Measurements from ENCODE around the gene THAP3.
"Not testable (repeated sequence)": the region's sequence is repeated elsewhere in the genome, so short reads cannot be mapped to it uniquely, and the experiment has no call there.

The THAP3 gene

DNA sequence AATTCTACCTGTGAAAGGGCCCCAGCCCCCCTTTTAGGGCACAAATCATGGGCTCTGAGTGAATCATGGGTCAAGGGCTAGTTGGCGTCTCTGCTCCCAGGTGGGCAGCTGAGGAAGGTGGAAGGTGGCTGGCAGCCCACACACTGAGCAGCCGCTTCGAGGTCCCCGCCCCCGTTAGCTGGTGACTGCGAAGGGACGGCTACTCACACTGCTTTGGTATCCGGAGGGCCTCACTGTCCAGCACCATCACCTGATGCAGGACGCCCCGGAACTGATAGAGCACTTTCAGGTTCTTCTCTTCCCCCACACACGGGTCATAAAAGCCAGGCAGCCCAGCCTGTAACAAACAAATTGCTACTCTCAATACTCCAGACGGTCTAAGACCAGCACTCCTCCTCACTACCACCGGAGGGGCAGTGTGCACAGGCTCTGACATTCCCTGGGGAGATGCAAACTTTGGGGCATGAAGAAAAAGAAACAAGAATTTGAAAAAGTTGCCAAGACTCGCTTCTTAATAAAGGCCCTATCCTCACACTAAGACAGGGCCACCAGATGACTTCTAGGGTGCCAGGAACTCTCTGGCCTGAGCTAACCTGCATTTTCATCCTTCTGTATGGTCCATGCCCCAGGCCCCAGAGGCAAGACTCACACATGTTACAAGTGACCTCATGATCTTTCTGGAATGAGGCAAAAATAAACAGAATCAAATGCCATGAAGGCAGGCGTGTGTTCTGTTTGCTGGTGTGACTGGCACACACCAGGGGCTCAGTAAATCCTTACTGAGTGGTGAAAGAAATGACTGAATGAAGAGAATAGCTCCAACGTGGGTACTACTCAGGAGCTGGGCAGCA, 11.5 kb downstream of the THAP3 start:
- DNase-seq: peak; percentile 12

DNA sequence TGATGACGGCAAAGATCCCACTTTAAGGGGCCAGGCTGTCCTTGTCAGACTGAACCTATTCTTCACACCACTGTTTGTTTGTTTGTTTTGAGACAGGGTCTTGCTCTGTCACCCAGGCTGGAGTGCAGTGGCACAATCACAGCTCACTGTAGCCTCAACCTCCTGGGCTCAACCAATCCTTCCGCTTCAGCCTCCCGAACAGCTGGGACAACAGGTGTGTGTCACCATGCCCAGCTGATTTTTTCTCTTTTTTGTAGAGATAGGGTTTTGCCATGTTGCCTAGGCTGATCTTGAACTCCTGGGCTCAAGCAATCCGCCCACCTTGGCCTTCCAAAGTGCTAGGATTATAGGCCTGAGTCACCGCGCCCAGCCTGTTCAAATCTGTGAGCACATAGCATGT, 12.1 kb downstream of the THAP3 start:
- not testable (repeated sequence) for DNase-seq

DNA sequence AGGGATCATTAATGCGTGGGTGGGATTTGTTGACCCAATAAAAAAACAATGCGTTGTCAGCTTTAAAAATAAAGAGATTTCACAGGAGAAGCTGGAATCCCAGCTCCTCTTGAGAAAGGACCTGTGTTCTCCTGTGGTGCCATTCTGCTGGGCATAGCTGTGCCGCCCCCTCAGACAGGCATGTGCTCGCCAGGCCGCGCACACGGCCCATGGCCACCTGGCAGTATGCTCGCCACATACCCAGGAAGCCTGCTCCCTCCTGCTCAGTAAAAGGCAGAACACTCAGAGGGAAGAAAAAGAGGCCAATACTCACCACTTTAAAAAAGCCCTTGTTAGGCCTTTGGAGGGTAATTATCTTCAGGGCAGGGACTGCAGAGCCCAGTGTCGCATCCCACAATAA, 13.1 kb downstream of the THAP3 start:
- no peak for DNase-seq

DNA sequence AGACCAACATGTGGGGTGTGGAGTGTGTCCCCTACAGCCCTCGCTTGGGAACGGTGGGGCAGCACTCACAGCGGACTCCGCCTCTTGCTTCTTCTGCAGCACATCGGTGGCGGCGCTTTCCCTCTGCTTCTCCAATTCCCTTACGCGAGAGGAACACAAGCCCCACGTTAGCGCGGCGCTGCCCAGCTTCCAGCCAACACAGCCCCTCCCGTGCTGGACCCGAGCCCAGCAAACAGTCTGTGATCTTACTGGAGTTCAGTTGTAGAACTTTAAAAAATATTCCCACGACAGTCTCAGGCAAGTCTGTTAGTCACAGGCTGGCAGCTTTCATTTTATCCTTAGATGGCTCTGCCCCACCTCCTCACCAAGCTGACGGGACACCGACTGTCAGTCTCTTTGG, 13.6 kb downstream of the THAP3 start:
- DNase-seq: peak; percentile 52

DNA sequence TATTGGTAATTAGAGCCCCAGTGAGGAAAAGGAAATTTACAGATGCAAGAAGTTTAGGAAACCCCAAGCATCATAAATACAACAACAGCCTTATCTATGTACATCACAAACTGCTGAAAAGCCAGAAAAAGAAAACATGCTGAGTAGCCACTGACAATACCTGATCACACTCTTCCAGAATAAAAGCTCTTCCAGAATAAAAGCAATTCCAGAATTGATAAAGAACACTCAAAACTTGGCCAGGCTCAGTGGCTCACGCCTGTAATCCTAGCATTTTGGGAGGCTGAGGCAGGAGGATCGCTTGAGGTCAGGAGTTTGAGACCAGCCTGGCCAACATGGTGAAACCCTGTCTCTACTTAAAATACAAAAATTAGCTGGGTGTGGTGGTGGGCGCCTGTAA, 16.2 kb downstream of the THAP3 start:
- not testable (repeated sequence) for DNase-seq

DNA sequence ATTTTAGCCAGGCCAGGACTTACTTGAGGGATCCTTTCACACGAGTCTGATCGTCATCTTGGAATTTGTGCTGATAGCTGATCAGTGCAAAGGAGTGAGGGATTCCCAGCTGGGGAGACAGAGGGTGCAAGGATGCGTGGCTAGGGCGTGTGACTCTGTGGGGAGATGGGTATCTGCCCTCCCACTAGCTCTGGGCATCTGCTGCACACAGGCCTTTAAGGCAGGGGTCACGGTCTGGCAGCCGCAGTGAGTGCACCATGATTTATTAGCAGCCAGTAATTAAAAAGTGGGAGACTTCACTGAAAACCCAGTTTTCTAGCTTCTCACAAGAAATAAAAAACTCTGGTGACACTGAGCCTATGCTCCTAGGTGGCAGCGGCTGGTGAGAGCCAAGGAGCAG, 20.4 kb downstream of the THAP3 start:
- no peak for DNase-seq

DNA sequence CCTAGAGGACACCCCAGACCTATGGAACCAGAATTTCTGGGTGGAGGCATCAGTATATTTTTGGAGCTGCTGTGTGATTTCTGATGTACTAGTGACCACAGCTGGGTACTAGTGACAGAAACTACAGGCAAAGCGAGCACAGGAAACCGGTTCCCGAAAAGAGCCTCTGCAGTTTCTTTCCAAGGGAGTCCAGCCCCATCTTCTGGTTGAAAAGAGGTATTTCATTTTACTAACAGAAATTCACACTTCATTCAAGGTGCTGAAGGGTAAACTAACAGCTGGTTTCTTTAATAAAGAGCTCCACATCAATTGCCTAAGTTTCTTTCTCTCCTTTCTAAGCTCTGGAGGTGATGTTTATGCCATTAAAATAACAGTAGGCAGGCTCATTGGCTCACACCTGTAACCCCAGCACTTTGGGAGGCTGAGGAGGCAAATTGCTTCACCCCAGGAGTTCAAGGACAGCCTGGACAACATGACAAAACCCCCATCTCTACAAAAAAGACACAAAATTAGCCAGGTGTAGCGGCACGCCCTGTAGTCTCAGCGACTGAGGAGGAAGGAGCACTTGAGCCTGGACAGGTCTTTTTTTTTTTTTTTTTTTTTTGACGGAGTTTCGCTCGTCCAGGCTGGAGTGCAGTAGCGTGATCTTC, 22.0 kb downstream of the THAP3 start:
- peak; percentile 60 for DNase-seq

DNA sequence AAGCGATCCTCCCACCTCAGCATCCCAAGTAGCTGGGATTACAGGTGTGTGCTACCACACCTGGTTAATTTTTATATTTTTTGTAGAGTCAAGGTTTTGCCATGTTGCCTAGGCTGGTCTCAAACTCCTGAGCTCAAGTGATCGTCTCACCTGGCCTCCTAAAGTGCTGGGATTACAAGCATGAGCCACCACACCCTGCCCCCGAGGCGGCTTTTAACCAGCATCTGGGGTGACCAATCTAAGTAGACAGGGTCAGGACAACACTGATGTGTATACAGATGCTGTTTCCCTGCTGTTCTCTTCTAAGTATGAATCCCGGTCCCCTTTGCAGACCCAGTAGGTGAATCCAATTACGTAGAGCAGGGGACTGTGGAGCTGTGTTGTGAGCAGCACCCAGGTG, 23.9 kb downstream of the THAP3 start:
- DNase-seq: no peak

DNA sequence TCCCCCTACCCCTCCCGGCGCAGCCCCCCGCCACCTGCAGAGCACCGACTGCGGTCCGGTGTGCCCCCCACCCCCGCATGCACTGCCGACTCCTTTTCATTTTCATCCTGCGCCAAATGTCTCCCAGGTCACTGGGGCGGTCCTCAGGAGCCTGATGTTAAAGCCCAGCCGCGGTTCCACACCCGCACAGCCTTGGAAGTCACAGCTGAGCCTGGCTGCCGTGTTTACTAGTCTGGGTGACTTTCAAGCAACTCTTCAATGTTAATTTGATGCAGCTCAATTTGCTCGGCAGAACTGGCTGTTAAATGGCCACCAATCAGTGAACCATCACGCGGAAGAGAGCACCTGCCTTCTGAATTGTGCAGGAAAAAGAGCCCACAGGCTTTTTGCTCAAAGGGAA, 27.2 kb downstream of the THAP3 start:
- DNase-seq: no peak

DNA sequence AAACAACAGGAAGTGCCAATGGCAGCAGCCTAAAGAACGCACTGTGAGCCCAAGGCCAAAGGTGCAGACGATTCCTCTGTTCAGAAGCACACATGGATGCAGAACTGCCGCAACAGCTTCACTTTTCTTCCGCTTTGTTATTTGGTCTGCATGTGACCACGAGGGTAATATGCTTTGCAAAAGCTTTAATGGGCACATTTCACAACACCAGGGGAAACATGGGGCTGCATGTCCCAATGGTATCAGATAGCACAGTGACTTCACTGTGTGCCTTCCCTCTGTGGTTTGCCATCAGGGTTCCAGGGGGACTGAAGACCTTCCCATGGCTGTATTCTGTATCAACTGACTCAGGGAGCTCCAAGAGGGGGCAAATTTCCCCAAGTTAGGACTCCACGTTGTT, 28.3 kb downstream of the THAP3 start:
- DNase-seq: no peak

DNA sequence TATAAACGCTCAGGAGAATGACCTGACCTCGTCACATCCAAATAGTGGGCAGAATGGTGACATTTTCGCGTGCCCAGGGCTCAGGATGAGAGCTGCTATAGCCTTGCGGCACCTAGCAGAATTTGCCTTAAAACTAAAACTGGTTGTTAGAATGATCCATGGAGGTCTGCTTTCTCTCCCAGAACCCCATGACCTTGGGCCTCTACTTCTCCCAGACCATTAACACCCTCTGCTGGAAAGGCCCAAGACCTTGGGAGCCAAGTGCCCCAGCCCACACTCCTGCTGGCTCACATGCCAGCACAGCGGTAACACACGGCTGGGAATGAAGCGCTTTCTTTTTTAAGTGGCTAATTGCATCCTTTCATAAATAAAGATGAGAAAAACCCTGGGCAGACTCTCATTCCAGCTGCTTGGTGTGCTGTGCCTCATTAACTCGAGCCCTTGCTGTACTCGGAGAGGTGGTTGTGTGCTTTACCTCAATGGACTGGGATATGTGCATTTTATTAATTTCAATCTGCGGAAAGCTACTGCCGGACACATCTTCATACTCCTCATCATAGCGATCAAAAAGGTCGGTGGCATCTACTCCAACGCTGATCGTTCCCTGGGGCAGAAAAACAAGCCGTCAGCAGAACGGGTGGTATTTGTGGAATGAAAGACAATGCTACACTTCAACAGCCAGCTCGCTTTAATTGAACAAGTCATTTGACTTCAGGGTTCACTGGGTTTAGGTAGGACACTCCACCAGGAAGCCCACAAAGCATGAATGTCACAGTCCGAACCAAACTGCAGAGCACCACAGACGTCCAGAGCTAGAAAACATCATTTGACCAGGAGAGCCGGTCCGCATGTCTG, 29.0 kb downstream of the THAP3 start:
- no peak for DNase-seq

DNA sequence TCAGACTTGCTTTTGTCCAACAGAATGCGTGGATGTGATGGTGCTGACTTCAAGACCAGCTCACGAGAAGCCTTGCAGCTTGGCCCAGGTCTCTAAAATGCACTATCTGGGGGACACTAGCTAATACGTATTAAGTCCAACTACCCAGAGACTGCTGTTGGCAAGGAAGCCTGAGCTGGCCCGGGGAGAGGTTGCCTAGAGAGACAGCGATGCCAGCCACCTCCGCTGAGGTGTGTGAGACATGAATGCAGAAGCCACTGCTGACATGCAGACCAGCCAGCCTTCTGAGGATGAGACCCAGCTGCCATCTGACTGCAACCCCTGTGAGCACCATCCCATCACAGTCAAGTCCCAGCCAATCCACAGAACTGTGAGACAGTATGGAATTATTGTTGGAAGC, 32.5 kb downstream of the THAP3 start:
- DNase-seq: no peak

DNA sequence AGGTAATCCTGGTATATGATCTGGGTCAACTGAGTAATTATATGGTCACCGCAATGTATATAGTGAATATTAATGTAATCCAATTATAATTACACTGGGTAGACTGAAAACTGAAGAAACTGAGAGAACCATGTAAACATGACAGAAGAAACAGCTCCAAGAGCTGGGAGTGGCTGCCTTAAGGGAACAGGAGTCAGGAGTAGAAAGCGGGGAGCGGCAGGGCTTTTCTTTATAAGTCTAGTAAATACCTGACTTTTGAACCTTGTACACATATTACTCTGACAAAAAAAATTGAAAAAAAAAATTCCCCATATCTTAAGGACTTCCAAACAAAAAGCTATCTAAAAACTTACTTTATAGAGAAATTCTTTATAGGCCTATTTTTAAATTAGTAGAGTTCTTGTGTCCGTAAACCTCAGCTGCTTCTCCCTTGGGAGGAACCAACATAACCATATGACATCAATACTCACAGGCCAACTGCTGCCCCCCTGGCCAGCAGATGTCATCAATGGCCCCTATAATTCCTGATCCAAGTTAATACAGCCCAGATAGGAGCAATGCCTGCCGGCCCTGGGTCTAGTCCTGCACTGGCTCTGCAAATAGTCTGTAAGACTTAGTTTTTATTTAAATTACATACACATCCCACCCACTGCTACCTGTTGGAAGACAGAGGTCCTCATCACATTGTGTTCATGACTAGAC, 33.8 kb downstream of the THAP3 start:
- DNase-seq: no peak

DNA sequence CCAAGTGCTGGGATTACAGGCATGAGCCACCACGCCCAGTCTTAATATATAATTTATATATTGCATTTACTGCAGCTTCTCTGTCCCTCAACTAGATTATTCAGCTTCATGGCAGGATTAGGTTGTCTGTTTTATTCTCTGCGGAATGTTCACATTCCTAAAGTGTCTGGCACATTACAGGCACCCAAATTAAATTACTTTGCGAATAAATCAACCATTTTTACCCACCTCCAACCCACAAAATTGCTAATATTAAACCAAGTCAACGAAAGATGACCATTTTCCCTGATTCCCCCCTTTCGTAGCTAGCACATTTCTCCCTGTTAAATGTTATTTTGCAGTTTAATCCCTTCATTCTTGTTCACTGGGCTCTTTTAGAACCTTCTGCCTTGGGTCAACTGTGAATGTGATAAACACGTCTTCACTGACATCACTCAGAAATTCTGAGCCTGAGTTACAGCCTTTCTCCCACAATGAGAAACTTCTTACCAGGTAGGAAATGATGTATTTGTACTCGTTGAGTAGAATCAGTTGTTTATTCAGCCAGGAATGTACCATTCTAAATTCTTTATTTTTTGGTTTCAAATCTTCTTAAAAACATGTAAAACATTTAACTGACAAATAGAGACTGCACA, 35.9 kb downstream of the THAP3 start:
- no peak for DNase-seq

DNA sequence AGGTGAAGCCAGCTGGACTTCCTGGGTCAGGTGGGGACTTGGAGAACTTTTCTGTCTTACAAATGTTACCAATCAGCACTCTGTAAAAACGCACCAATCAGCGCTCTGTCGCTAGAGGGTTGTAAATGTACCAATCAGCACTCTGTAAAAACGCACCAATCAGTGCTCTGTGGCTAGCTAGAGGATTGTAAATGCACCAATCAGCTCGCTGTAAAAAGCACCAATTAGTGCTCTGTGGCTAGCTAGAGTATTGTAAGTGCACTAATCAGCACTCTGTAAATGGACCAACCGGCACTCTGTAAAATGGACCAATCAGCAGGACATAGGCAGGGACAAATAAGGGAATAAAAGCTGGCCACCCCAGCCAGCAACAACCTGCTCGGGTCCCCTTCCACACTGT, 37.8 kb downstream of the THAP3 start:
- not testable (repeated sequence) for DNase-seq

DNA sequence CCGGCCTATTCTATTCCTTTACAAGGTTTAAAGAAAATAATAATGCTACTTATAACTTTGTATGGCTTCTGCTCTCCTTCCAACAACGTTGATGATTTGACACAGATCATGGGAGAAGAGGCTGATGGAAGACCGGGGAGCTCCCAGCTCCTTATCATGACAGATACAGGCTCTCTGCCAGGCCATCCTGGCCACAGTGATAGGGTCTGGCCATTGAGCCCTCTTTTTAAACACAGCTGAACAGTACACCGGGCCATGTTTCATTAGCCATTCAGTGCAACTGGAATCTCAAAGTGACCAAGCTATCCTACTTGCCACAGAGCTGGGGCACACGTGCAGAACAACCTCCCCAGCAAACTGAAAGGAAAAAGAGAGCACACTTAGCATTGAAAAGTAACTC, 42.0 kb downstream of the THAP3 start:
- no peak for DNase-seq

DNA sequence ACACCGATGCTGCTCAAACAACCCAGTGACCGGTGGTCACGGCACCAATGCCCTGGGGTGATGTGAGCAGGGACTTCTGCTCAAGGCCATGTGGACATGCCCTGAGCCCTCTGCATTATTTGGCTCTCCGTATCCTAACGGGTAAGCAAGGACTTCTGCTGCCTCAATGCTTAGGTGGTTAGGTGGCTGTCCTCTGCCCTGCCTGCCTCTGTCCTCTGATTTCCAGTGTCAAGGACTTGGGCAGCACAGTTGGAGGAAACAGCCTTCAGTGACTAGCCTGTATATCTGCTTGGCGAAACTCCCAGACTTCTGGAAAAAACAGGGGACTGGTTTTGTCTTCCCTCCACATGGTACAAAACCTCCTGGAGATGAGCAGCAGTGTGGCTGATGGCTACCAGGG, 42.5 kb downstream of the THAP3 start:
- DNase-seq: no peak

DNA sequence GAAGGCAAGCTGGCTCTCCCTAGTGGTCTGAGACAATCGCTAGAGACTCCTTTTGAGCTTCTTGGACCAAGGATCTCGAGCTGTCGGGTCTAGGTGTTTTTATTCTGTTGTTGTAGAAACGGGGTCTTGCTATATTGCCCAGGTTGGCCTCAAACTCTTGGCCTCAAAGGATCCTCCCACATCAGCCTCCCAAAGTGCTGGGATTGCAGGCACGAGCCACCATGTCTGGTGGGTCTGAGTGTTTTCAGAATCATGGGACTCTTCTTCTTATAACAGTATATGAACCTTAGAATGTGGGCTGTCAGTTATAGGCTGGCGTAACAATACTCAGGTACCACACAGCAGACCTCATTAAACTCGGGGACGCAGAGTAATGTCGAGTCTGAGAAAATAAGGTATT, 43.8 kb downstream of the THAP3 start:
- no peak for DNase-seq

DNA sequence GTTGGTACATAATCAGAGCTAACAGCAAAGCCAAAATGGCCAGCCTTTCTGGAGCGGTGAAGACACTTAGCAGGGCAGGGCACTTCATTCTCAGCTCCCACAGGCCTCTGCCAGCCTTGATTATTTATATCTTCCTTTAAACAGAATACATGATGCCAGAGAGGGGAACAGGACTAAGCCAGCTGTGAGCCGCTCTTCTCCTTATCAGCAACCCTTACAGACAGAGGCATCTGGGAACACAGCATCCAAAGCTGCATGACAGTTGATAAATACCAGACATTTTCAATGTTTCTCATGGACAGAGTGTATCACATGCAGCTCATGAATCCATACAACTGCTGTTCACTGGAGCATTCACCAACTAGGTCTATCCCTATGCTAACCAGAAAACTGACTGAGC, 47.9 kb downstream of the THAP3 start:
- DNase-seq: no peak

DNA sequence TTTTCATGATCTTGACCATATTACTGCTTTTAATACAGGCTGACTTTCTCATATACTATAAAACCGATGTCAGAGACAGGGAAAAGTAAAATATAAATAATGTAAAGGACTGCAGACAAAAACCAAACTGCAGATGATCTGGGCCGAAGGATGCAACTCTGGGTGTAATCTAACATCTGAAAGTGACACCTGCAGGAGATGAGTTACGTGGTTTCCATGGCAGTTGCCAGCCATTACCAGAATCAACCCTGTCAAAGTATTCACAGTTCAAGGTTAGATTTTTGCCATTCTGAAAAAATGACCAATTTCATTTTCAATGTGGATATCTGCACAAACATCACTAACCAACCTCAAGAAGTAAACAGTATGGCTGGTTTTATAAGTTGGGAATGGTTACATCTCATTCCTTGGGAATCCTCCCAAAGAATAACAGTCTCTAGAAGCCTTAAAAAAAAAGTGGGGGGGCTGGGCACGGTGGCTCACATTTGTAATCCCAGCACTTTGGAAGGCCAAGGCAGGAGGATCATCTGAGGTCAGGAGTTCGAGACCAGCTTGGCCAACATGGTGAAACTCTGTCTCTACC, 49.2 kb downstream of the THAP3 start:
- no peak for DNase-seq

DNA sequence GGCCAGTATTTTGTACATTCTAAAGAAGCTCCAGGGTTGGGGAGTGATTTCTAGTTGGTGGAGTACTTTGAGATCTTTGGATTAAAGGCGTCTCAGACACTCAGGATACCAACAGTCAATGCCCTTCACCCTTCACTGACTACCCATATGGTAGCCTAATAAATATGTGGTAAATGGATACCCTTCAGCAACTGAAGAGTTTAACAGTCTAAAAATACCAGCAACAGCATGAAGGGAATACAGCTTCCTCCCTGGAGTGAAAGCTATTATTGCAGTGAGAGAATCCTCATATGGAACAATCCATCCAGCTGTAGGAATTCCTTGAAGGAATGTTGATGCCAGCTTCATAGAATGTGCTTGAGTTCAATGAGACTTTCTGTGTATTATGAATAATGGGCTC, 50.1 kb downstream of the THAP3 start:
- DNase-seq: no peak

DNA sequence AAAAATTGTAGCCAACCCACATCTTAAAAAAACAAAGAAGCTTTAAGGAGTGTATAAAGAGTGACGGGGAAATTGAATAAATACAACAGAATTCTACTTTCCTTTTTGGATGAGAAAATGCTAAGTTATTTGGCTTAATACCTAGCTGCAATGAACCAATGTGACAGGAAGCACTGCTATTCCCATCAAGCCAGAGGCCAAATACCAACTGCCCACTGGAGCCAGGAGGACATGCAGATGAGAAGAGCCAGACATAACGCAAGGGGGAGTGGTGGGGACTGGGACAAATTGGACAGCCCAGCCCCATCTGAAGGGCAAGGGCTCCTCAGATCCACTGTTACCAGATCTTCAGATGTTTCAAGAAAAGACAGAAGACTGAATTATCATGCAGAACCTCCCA, 51.3 kb downstream of the THAP3 start:
- no peak for DNase-seq
